ENCODE data around the gene CRB1. TPM values are rescaled to one million over a fixed set of nuclear protein-coding genes. Genes with fewer than 3 reads are reported as not detected.

CRB1 gene
- 0.13 and 0.57 TPM in 2 replicates for total RNA-seq

DNA sequence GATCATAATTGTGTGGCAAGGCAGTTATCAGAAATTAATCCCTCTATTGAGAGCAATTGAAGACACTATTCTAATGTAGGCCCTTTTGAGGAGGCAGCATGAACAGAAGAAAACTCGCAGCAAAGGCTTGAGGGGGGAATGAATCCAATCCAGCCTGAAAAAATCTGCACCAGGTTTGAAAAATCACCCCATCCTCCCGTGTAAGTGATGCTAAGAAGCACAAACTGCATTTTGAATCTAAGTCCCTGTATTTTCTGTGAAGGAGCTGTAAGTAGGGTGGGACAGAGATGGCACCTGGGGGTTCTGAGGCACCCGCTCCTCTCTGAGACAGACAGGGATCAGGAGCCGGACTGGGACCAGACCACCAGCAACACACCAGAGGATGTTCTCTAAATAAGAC is at the start of gene CRB1:
Gene CRB1, plus strand, starts transcription at position 241 of the 400 bp plus-strand sequence. CDS start 161 bp downstream, outside the sequence.

Small RNA genes within 50 kb of the gene (small RNA-seq; reads per million reads assigned to genes)
- gene MRPS21P3: not detected

Other genes with a start within 250 kb of the CRB1 start
- 0.40 TPM in 1 of 2 replicates, not detected in the other for gene F13B, start 201.0 kb upstream of the CRB1 start, total RNA-seq
- 85.8 and 148 TPM in 2 replicates for gene ASPM, start 121.6 kb upstream of the CRB1 start, total RNA-seq
- gene ZBTB41, start 67.0 kb upstream of the CRB1 start, total RNA-seq: 10.6 and 12.7 TPM in 2 replicates

Measured in thoracic aorta endothelial cell (primary cell).